GM12872 (cell line): ENCODE measurements around the gene CAB39L.

Experiments
- TF ChIP-seq, protein P1 (sequence below): IDR thresholded peaks from 3 replicates; pipeline ENCODE4 v1.5.1; 2011; ENCODE audit warnings: low read depth, mild to moderate bottlenecking, low read length, moderate library complexity; ENCODE audit not compliant: insufficient read depth

CAB39L gene

DNA sequence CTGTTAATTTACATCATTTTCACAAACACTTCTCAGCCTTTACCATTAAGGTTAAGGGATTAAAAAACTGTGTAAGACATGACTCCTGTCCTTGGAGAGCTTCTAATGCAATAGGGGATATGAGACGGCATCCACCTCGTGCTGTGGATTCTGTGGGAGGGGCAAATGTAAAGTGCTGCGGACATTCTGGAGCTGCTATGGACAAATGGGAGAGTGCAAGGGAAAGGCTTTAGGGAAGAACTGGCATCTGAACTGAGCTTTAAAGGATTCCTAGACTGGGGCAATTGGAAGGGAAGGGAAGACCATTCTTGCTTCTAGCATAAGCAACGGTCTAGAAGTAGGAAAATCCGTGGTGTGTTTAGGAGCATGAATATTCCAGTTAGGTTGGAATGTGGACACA, 164.8 kb downstream of the CAB39L start:
- TF ChIP-seq, protein P1, sequence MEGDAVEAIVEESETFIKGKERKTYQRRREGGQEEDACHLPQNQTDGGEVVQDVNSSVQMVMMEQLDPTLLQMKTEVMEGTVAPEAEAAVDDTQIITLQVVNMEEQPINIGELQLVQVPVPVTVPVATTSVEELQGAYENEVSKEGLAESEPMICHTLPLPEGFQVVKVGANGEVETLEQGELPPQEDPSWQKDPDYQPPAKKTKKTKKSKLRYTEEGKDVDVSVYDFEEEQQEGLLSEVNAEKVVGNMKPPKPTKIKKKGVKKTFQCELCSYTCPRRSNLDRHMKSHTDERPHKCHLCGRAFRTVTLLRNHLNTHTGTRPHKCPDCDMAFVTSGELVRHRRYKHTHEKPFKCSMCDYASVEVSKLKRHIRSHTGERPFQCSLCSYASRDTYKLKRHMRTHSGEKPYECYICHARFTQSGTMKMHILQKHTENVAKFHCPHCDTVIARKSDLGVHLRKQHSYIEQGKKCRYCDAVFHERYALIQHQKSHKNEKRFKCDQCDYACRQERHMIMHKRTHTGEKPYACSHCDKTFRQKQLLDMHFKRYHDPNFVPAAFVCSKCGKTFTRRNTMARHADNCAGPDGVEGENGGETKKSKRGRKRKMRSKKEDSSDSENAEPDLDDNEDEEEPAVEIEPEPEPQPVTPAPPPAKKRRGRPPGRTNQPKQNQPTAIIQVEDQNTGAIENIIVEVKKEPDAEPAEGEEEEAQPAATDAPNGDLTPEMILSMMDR = no peak

- TF ChIP-seq, protein P1 = no peak
Measured at GRCh38 chr13:49278211-49278610, 165.7 kb downstream of the CAB39L start.

DNA sequence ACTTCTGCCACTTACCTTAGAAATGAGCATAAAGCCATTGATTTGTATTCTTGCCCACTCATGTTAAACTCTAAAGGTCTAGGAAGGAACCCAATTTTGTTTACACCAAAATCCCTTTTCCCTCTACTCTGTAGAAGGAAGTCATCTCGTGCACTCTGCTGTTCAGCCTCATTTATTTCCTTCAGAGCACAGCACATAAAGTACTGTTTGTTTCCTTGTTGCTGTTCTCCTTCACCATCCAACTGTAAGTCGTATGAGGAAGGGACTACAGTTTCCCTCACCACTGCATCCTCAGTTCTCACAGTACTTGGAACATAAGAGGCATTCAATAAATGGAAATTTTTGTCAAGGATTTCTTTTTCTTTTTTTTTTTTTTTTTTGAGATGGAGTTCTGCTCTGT, 171.6 kb downstream of the CAB39L start:
- TF ChIP-seq, protein P1 = no peak

DNA sequence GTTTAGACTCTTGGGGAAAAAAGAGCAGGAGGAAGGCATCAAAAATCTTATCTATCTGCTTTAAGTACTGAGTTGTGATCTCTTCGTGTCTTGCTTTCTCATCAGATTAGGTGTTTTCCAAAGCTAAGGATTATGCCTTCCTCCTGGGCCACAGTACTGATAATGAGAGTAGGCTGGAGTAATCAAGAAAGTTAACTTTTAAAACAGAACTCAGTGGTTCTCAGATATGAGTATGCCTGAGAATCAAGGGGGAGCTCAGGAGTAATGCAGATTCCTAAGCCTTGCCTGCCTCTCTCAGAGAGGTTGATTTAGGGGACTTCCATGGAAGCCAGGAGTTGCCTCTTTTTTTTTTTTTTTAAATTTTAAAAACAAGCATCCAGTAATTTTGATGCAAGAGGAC, 172.6 kb downstream of the CAB39L start:
- TF ChIP-seq, protein P1 = no peak

DNA sequence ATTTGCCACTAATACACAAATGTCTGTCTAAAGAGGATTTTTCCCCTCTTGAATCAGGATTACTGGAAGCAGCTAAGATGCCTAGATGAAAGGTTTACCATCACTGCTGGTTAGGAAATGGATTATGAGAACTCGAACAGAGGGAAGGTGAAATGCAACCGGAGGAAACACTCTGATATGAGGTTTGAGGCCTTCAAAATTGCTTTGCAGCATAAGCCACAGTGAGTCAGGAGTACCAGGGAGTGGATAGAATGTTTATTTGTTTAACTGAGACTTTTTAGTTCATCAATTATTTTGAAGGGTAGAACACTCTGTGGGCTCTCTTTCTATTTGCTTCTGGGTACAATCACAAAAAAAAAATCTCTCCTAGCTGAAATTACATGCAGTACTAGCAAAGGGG, 178.0 kb downstream of the CAB39L start:
- TF ChIP-seq, protein P1 = no peak

- TF ChIP-seq, protein P1 = no peak
Measured at GRCh38 chr13:49262634-49263033, 181.2 kb downstream of the CAB39L start.

DNA sequence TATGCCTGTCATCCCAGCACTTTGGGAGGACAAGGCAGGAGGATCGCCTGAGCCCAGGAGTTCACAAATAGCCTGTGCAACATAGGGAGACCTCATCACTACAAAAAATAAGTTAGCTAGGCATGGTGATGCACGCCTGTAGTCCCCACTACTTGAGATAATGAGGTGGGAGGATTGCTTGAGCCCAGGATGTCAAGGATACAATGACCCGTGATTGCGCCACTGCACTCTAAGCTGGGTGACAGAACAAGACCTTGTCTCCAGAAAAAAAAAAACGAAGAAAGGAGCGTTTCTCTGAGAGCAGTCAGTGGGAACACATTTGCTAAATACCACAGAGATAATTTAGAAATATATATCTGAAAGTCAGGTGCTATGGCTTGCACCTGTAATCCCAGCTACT, 184.3 kb downstream of the CAB39L start:
- TF ChIP-seq, protein P1 = no peak
